Stimulated activated CD8-positive, alpha-beta memory T cell treated with anti-CD3 and anti-CD28 coated beads, Interleukin-7, amount 100 ng/mL, for 4 hours (primary cell): Measurements from ENCODE around the gene TMEM254.
"Not testable (repeated sequence)": the region's sequence is repeated elsewhere in the genome, so short reads cannot be mapped to it uniquely, and the experiment has no call there.

Experiments
- DNase-seq, 2 donors: peaks; one replicate each; pipeline ENCODE4 v3.0.0-alpha.2; 2020; ENCODE audit warnings: low read depth in 2 of 2

TMEM254 gene

GRCh38 chr10:80077869-80078447 is 507 bp upstream of the TMEM254 start:
- DNase-seq, result no peak

DNA sequence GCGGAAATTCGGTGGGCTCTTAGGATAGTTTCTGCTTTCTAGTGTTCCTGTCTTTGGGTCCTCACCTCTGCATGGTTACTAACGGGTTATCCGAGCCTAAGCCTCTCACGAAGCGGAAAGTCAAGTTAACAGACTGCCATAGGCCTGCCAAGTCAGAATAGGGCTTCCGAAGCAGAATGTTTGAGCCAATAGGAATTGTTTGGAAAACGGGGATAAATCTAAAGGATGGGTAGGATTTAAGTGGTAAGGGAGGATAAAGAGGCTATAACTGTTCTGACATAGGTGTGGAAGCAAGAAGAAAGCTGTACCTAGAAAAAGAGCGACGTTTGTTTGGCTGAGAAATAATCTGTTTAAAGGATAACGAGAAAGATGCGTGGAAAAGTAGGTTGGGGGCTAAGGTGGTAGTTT is 851 bp downstream of the TMEM254 start:
- no peak for DNase-seq

DNA sequence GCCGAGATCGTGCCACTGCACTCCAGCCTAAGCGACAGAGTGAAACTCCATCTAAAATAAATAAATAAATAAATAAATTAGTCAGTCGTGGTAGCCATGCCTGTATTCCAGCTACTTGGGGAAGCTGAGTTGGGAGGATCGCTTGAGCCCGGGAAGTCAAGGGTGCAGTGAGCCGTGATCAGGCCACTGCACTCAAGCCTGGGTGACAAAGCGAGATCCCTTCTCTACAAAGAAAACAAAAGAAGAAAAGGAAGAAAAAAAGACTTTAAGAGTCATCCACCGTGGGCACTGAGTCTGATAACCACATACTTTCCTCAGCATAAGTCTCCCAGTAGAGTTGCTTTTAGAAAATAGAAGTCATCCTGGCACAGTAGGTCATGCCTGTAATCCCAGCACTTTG is 2.6 kb downstream of the TMEM254 start:
- DNase-seq, result no peak

- no peak for DNase-seq
Observed at GRCh38 chr10:80081801-80082750, 3.6 kb downstream of the TMEM254 start.

GRCh38 chr10:80090121-80090520 is 11.7 kb downstream of the TMEM254 start:
- no peak for DNase-seq

- DNase-seq, result no peak
Observed at GRCh38 chr10:80094231-80094630, 15.8 kb downstream of the TMEM254 start.

- not testable (repeated sequence) for DNase-seq
Observed at GRCh38 chr10:80098272-80098671, 19.8 kb downstream of the TMEM254 start.

- not testable (repeated sequence) for DNase-seq
Observed at GRCh38 chr10:80099295-80099694, 20.8 kb downstream of the TMEM254 start.

- no peak for DNase-seq
Observed at GRCh38 chr10:80100116-80100515, 21.7 kb downstream of the TMEM254 start.

DNA sequence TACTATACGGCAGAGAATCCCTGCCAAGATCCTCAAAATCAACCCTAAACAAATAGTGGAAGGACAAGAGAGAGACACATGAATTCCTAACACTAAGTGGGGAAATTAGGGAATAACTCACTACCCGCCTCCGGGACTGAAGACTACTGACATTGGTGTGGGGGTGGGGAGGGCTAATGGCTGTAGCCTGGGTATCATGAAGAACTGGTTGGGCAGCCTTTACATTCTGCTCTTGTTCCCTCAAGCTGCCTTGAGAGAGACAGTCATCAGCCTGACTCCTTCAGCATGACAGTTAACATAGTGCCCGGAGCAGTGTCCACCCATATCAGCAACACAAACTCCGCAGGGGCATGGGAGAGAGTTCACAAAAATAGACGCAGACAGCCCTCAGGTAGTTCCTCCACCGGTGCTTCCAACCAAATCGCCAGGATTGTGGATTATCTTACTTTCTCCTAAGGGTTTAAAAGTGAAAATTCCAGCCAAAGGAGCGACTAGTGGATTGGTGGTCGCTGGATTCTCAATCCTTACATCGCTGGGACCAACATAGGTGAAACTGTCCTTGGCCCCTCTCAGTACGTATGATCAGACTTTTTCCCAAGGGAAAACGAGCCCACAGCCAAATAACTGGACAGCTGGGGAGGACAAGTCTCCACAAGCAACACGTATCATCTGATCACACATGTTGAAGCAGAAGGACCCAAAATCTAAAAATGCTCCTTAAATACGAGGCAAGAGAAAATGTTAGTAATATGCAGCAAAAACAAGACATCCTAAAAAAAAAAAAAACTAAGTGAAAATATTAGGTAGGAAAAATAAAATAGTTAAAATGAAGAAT is 22.6 kb downstream of the TMEM254 start:
- DNase-seq, result no peak

DNA sequence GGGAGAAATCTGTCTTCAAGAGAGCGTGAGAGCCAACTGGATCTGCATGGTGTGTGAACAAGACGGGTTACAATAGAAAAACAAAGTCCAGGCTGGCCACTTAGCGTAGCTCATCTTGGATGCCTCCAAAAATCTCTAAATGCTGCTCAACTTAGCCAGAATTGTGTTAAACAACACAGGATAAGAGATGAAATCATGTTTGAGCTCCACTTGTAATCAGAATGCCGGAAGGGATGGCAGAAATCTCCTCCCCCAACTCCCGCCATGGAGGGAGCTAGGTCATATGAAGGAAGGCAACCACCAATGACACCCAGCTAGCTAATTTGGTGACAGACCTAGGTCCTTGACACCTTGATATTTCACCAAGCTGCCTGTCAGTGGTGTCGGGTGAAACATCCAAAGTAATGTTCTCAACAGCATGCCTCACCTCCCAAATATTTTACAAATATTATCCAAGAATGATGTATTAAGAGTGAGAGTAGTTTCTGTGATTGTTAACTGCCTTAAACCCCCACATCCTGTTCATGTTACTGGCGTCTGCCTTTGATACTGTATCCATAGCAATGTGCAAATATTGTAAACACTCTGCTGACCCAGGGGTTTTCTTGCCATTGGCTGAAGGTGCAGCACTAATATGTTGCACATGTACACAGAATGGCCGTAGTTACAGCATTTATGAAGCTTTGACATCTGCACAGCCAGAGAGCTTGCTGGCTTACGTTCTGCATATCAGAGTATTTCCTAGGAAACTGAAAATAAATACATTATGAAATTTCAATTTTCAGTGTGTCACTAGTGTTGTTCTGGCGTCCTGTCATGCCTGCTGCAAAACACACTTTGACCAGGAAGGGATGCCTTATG is 25.8 kb downstream of the TMEM254 start:
- no peak for DNase-seq

DNA sequence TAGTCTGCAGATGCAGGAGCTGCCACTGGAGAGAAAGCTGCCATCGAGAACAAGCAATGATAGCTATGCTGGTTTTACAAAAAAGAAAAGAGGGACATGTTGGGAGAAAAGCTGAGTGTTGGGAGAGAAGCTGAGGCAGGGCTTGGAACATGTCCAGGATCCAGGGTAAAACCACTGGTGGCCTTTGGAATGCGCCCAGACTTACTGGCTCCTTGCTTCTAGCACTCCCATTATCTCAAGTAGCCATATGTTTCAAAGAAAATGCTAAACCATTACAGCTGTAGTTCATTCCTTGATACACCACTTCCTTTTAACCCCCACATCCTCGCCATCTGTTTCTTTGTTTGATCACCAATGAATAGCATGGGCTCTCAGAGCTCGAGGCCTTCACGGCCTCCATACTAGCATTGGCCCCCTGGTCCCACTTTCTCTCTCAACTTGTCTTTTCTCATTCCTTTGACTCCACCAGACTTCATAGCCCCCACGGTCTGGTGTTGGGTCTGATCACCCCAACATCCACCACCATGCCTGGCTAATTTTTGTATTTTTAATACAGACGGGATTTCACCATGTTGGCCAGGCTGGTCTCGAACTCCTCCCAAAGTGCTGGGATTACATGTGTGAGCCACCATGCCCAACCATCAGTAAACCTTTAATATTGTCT is 30.2 kb downstream of the TMEM254 start:
- DNase-seq, result no peak

GRCh38 chr10:80110986-80111385 is 32.5 kb downstream of the TMEM254 start:
- no peak for DNase-seq

DNA sequence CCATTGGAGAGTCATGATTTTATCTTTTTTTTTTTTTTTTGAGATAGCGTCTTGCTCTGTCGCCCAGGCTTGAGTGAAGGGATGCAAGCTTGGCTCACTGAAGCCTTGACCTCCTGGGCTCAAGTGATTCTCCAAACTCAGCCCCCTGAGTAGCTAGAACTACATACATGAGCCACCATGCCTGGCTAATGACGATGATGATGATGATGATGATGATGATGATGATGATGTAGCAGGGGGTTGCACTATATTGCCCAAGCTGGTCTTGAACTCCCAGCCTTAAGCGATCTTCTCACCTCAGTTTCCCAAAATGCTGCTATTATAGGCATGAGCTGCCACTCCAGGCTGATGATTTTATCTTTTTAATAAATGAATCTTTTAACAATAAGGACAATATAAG is 40.2 kb downstream of the TMEM254 start:
- DNase-seq, result no peak

GRCh38 chr10:80122110-80122710 is 43.7 kb downstream of the TMEM254 start:
- no peak for DNase-seq

DNA sequence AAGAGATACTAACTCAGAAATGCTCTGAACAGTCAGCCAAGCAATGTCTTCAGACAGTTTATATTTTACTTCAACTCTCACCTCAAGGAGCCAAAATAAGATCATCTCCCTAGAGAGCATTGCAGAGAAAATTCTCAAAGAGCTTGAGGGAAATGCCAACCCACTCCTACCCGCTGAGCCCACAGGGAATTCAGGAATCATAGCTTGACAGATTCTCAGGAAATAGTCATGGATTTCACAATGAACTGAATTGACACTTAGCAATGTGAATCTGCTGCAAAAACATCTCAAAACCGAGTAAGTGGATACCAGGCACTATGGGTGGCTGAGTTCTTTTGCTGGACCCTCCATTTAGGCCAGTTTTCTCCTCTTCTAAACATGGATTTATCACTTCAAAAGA is 44.3 kb downstream of the TMEM254 start:
- DNase-seq, result no peak

DNA sequence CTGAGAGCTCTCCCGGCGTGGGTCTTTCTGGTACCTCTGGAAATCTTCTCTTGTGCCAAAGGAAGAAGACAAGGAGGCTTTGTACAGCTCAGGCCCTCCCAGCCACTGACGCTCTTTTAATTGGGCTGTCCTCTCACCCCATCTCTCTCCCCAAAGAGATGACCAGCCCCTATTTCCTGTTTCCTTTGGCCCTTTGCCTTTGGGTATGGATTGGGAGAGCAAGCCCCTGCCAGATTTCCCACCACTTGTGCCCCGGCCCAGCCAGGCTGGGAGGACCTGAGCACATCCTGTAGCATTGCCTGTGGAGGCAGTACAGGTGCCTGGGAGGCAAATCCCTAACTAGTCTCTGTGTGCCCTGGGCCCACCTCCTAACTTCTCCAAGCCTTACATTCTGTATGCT is 48.4 kb downstream of the TMEM254 start:
- no peak for DNase-seq

GRCh38 chr10:80131499-80131901 is 53.0 kb downstream of the TMEM254 start:
- DNase-seq, result no peak

DNA sequence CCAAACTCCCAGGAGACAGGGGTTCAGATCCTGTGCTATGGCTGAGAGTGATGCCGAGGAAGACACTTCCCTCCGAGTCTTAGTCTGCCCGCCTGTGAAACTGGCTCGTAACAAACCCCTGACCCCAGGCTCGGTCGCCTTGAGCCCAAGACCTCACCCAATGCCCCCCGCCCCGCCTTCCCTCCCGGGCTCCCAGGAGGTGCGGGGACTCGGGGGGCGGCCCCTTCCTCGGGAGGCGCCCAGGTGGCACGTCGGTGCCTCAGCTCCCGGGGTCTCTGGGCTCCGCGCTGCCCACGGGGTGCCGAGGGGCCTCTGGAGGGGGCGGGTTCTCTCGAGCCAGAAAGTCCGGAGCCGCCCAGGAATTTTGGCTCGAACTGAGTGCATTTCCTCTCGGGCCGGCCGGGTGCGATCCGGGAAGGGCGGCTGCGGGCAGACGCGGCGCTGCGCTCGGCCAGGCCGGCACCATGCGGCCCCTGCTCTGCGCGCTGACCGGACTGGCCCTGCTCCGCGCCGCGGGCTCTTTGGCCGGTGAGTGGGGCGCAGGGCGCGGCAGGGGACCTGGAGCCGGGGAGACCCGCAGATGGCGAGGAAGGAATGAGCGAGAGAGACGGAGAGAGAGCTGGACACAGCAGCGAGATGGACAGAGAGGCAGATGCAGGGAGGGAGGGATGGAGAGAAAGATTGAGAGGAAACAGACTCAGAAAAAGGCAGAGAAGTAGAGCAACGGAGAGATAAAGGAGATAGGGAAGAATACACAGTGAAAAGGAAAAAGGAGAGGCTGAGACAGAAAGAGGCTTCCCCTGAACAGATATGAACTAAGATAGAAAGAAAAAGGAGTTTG is 54.1 kb downstream of the TMEM254 start, which contains the start of gene PLAC9:
Gene PLAC9, plus strand, starts transcription at position 432 of the 841 bp plus-strand sequence. Its CDS starts 33 bp downstream, at position 465.
- DNase-seq, result no peak
